Glomerular visceral epithelial cell (primary cell): ENCODE measurements around the gene ANKRD18B.
"Not testable (repeated sequence)": the region's sequence is repeated elsewhere in the genome, so short reads cannot be mapped to it uniquely, and the experiment has no call there.

Source experiments
- DNase-seq: peaks from one replicate; pipeline ENCODE4 v3.0.0-alpha.2; 2016; ENCODE audit errors: extremely low spot score

The ANKRD18B gene

DNA sequence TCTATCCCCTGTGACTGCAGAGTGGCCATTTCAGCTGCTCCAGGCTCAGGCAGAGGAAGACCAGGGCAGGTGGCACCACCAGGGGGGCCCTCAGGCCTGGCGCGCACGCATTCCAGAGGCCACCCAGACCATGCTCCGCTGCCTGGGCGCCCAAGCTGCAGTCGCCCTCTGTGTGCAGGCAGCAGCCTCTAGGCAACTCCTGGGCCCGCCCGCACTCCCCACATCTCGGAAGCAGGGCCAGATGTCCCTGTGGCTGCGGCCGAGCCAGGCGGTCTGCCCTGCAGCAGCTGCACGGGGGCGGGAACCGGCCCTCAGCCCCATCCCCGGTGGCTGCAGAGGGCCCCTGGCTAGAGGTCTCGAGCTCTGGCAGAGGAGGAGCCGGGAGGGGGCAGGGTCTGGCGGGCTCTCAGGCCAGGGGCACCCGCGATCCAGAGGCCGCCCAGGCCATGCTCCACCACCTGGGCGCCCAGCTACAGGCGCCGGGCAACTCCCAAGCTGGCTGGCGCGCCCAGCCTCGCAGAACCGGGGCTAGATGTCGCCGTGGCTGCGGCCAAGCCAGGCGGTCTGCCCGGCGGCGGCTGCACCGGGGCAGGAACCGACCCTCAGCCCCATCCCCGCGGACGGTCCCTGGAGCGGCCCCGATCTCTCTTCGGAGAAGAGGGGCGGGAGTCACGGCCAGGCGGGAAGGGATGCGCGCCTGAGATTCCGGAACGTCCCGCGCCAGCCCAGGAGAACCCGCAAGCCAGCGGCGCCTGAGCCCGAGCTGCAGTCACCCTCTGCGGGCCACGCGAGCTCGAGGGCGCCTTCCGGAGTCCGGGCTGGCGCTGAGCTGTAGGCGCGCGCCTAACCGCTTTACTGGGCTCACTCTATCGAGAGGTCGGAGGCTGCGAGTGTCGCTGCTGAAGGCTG is at the start of gene ANKRD18B:
ANKRD18B (plus strand) TSS at position 855 of the 909 bp plus-strand sequence. CDS start 239 bp downstream, outside the sequence.
- DNase-seq: peak; percentile 88

DNA sequence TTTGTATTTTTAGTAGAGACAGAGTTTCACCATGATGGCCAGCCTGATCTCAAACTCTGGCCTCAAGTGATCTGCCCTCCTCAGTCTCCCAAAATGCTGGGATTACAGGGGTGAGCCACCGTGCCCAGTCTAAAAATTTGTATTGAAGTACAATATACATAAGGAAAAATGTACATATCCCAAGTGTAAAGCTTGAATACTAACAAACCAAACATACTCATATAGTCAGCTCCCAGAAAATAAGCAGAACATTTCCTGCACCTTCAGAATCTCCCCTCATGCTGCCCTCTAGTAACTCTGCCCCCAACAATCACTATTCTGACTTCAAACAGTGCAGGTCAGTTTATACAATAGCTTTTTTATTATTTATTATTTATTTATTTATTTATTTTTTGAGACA is 48.7 kb upstream of the ANKRD18B start:
- no peak for DNase-seq

DNA sequence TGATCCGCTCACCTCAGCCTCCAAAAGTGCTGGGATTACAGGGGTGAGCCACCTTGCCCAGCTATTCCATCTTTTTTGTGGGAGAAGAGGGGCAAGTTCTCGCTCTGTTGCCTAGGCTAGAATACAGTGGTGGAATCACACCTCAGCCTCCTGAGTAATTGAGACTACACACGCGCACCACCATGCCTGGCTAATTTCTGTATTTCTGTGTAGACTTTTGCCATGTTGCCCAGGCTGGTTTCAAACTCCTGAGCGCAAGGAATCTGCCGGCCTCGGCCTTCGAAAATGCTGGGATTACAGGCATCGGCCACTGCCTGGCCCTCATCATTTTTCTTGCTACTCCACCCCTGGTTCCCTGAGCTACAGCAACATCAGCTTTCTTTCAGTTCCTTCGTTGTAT is 47.5 kb upstream of the ANKRD18B start:
- DNase-seq: no peak

DNA sequence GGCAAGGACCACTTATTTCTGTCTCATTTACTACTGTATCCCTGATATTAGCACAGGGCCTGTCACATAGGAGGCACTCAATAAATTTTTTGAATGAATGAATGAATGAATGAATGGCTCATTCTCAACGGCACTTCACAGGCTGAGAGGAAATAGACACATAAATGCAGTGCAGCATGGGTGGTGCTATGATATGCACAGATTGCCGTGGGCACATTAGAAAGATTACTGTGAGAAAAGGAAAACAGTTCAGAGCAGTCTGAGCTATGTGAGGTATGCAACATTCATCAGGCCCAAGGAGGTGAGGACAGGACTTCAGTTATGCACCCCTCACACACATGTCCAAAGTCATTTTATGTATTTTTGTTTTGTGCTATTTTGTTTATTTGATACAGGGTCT is 43.9 kb upstream of the ANKRD18B start:
- DNase-seq: no peak

DNA sequence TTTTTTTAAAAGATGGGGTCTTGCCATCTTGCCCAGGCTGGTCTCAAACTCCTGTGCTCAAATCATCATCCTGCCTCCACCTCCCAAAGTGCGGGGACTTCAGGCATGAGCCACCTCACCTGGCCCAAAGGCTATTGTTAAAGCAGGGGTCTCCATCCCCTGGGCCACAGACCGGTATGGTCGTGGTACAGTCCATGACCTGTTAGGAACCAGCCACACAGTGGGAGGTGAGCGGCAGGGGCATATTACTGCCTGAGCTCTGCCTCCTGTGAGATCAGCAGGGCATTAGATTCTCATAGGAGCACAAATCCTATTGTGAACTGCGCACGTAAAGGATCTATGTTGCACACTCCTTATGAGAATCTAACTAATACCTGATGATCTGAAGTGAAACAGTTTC is 43.1 kb upstream of the ANKRD18B start:
- DNase-seq: no peak

DNA sequence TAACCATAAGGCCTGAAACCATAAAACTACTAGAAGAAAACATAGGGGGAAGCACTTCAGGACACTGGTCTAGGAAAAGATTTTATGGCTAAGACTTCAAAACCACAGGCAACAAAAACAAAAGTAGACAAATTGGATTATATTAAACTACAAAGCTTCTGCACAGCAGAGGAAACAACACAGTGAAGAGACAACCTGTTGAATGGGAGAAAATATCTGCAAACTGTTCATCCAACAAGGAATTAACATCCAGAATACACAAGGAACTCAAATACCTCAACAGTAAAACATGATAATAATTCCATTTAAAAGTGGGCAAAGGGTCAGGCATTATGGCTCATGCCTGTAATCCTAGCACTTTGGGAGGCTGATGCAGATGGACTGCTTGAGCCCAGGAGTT is 38.7 kb upstream of the ANKRD18B start:
- not testable (repeated sequence) for DNase-seq

DNA sequence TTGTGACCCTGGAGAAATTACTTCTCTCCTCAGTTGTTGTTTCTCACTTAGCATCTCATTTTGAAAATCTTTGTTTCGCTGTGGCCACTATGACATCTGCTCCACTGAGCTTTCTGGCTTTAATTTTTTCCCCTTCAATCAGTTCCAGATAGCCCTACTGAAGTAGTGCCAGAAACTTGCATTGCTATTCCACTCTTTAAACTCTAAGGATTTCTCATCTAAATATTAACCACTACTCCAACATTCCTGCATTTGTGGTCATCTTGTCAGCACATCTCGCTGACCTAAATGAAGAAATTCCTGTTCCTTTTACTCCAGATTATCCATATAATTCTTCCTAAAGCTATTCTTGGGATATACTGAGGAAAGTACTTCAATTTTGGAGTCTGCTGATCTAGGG is 35.0 kb upstream of the ANKRD18B start:
- DNase-seq: peak; percentile 52

DNA sequence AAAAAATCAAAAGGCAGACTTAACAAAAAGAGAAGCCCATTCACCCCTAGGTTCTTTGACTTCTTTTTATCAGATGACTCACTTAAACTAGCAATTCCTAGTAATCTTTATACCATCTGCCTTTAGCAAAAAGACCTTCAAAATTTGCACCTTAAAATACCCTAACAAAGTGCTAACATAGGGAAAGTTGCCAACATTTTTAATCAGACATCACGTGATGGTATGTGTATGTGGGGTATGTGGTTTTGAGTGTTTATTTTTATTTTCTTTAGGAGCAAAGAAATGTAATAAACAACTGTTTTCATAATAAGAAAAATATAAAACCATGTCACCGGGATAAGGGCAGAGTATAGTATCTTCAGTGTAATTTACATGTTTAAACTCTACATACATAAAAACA is 30.2 kb upstream of the ANKRD18B start:
- DNase-seq: not testable (repeated sequence)

DNA sequence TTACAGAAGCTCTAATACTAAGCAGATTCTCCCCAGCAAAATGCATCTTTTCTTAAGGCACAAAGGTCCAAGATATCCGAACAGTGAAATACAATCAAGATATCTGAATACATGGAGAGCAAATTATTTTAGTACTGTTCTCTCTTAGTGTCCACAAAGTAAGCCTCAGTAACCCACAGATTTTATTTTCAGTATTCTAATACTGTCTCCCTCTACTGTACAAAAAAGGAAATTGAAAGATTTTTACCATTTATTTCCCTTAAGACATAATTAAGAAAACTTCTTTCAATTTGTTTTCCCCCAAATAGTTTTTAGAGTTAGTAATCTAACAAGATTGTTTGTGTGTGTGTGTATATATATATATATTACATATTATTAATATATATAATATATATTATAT is 25.7 kb upstream of the ANKRD18B start:
- DNase-seq: no peak

DNA sequence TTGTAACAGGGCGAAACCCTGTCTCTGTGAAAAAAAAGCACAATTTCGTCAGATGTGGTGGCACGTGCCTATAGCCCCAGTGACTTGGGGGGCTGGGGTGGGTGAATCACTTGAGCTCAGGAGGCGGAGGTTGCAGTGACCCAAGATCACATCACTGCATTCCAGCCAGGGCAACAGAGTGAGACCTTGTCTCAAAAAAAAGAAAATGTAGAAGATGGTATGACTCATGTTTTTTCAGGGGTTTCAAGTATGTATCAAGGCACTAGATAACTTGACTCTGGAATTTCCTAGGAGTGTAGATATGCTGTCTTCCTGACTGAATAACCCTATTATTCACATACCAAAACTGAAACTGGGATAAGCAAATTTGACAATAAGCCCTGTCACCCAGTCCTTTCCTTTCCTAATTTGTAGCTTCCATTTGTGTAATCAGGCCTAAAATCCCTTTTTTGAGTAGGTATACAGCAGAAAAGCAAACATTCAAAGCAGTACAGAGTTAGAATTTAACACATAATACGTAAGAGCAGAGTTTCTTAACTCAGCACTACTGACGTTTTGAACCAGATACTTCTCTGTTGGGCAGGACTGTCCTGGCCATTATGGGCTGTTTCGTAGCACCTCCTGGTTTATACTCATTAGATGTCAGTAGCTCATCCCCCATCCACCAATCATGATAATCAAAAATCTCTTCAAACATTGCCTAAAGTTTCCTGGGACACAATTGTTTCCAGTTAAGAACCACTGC is 17.3 kb upstream of the ANKRD18B start:
- peak; percentile 98 for DNase-seq

DNA sequence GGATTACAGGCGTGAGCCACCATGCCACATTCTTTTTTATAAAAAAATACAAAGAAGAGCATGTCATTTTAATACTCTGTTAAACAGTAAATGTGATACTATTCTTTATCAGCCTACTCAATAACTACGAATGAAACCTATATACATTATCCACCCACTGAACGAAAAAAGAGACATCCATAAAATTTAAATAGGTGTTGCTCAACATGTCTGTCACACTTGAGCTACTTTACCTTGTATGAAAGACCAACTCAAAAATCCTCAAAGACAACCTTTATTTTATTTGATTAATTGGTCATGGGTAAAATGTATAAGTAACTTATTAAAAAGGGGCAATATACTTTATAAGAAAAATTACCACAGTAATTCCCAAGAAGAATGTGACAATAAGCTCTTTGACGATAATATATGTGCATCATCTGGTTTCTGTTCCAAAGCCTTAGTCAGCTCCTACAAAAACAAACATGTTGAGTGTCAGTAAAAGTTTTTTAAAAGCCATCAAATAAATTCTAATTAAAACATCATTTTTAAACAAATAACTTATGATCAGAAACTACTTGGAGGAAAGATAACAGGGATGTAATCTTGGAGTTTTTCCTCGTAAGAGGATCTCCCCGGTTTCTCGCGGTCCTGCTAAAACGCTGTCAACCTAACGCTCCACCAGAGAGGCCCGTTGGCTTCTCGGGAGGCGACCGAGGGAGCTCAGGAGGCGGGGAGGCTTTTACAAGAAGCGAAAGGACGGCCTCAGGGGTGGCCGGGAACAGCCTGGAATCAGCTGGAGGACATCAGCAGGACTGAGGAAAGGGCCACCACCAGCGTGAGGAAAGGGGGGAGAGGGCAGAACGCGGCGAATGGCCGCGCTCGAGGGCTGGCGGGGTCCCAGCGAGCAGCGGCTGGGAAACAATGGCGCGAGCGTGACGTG is 13.5 kb upstream of the ANKRD18B start:
- DNase-seq: peak; percentile 62

DNA sequence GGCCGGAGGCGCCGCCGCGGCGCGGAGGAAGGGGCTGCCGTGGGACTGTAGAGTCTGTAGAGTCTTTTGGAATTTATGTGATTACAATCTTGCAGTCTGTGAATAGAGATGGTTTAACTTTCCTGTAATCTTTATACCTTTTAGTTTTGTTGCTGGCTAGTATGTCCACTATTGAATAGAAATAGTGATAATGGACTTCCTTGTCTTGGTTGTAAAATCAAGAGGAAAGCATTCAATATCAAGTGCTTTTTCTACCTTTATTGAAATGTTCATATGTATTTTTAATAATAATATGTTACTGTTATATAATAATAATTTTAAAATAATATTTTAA is 12.9 kb upstream of the ANKRD18B start:
- not testable (repeated sequence) for DNase-seq

DNA sequence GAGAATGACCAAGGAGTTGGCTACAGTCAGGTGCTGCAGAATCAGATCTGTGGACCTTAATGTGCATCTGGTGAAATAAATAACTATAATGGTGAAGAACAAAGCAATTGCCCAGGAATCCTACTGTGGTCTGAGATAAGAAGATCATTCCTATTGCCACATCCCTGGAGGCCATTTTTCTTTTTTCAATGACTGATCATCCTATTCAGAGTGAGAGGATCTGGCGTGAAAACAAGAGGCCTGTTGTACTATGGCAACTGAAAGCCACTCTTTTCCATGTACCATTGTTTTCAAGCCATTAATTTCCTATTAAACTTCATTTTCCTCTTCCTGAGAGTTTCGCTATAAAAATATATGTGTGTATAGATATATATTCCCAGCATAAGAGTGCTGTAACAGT is 11.5 kb upstream of the ANKRD18B start:
- DNase-seq: not testable (repeated sequence)

DNA sequence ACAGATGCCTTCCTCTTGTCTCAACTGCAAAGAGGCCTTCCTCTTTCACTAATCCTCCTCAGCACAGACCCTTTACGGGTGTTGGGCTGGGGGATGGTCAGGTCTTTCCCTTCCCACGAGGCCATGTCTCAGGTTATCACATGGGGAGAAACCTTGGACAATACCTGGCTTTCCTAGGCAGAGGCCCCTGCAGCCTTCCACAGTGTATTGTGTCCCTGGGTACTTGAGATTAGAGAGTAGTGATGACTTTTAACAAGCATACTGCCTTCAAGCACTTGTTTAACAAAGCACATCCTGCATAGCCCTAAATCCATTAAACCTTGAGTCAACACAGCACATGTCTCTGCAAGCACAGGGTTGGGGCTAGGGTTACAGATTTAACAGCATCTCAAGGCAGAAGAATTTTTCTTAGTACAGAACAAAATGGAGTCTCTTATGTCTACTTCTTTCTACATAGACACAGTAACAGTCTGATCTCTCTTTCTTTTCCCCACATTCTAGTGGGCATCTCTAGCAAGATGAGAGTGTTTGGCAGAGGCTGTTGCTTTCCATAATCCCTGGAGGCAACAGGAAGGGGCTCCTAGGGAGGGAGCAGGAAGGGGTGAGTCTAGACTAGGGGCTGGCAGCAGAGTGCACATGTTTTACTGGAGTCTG is 8.6 kb upstream of the ANKRD18B start:
- DNase-seq: not testable (repeated sequence)

DNA sequence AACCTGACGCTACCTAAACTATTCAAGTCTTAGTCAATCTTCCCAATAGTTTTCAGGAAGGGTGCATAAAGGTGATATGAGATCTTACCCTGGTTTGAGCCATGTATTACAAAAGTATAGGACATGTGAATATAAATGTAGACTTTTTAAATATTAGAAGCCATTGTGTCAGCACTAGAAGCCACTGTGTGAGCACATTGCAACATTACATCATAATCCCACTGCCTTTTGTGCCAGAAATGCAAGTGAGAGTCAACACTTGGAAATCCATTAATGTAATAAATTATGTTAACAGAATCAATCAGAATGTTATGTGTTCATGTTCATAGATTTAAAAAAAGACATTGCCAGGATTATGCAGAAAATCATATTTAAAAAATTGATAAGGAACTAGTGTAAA is 7.7 kb upstream of the ANKRD18B start:
- not testable (repeated sequence) for DNase-seq

DNA sequence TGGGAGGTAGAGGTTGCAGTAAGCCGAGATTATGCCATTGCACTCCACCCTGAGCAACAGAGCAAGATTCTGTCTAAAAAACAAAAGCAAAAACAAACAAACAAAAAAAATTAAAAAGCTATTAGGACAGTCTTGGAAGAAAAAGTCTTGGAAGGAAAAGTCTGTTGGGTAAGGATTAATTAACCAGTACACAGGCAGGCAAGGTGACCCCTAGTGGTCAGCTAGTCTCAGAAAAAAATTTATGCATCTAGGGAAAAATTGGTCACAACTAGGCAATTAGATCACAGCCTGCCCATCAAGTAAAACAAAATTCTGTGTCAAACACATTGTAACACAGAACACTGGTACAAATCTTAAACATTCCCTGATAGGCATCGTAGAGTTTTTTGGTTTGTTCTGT is 6.7 kb upstream of the ANKRD18B start:
- DNase-seq: peak; percentile 51

DNA sequence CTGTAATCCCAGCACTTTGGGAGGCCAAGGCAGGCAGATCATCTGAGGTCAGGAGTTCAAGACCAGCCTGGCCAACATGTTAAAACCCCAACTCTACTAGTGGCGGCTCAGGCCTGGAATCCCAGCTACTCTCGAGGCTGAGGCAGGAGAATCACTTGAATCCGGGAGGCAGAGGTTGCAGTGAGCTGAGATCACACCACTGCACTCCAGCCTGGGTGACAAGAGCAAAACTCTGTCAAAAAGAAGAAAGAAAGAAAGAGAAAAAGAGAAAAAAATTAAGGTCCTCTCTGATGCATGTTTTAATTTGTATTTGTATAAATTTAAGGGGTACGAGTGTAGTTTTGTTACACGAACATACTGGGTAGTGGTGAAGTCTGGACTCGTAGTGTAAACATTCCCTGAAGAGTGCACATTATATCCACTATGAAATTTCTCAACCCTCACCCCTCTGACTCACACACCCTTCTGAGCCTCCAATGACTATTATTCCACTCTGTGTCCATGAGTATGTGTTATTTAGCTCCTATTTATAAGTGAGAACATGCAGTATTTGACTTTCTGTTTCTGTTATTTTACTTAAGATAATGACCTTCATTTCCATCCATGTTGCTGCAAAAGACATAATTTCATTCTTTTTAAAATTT is 6.0 kb upstream of the ANKRD18B start:
- DNase-seq: peak; percentile 28

DNA sequence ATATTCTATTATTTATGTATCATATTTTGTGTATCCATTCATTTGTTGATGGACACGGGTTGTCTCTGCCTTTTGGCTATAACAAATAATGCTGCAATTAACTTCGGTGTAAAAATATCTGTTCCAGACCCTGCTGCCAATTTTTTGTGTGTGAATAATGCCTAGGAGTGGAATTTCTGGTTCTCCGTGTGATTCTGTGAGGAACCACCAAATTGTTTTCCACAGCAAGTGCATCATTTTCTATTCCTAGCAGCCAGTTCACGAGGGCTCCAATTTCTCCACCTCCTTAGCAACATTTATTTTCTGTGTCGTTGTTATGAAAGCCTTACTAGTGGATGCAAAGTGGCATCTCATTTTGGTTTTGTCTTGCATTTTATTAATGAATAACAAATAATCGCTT is 2.2 kb upstream of the ANKRD18B start:
- not testable (repeated sequence) for DNase-seq

DNA sequence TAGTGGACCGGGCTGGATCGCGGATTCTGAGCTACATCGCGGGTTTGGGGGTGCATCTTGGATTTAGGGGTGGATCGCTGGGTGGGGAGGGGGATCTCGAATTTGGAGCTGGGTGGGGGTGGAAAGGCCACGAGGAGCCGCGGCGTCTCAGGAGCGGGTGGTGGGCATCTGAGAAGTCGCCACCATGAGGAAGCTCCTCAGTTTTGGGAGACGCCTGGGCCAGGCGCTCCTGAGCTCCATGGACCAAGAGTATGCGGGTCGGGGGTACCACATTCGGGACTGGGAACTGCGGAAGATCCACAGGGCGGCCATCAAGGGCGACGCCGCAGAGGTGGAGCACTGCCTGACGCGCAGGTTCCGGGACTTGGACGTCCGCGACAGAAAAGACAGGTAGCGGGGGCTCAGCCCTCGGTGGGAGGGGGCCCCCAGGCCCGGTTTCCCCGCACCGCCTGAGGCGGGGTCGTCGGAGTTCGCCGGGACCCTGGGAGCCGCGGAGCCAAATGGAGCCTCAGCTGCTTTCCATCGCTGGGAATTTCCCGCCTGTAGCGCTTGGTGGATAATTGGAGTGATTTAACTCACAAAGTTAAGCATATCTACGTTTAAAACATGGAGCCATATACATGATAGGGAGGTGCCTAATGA is 376 bp downstream of the ANKRD18B start:
- DNase-seq: peak; percentile 20

DNA sequence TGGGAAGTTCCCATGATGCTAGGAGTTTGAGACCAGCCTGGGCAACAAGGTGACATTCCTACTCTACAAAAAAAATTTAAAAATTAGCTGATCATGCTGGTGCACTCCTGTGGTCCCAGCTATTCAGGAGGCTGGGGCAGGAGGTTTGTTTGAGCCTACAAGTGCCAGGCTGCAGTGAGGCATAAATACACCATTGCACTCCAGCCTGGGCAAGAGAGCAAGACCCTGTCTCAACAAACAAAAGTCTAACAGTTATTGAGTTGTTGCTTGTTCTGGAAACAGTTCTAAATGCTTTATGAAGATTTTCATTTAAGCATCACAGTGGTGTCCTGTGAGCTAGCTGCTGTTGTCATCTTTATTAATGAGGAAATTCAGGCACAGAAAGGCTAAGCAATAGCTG is 4.0 kb downstream of the ANKRD18B start:
- DNase-seq: not testable (repeated sequence)
